ENCODE measurements around the gene CCDC120. TPM values are rescaled to one million over a fixed set of nuclear protein-coding genes. Genes with fewer than 3 reads are reported as not detected.
A peak's percentile ranks its signal among the peaks of the same experiment; 100 is the strongest.

The CCDC120 gene
- 27.3 TPM for polyA plus RNA-seq
- long read RNA-seq, donor 1, transcript CCDC120-208 (1 exons, 2,953 nt), result major isoform, 8 of 9 reads
- long read RNA-seq, donor 1, partial matches to known transcripts, result 0 of 9 reads
- long read RNA-seq, donor 1, other reads (novel, unspliced or antisense), result 0 of 9 reads
- long read RNA-seq, donor 2, transcript CCDC120-208 (1 exons, 2,953 nt), result major isoform, 20 of 34 reads
- long read RNA-seq, donor 2, partial matches to known transcripts, result 14 of 34 reads
- long read RNA-seq, donor 2, other reads (novel, unspliced or antisense), result 0 of 34 reads
- long read RNA-seq, donor 3, transcript CCDC120-208 (1 exons, 2,953 nt), result major isoform, 14 of 14 reads
- long read RNA-seq, donor 3, partial matches to known transcripts, result 0 of 14 reads
- long read RNA-seq, donor 3, other reads (novel, unspliced or antisense), result 0 of 14 reads
- long read RNA-seq, donor 4, result 0 reads
- long read RNA-seq, donor 5, partial matches to known transcripts, result 0 of 2 reads
- long read RNA-seq, donor 5, other reads (novel, unspliced or antisense), result 0 of 2 reads
- long read RNA-seq, donor 6, transcript CCDC120-208 (1 exons, 2,953 nt), result major isoform, 7 of 8 reads
- long read RNA-seq, donor 6, partial matches to known transcripts, result 0 of 8 reads
- long read RNA-seq, donor 6, other reads (novel, unspliced or antisense), result 0 of 8 reads
- long read RNA-seq, donor 7, transcript CCDC120-208 (1 exons, 2,953 nt), result major isoform, 6 of 6 reads
- long read RNA-seq, donor 7, partial matches to known transcripts, result 0 of 6 reads
- long read RNA-seq, donor 7, other reads (novel, unspliced or antisense), result 0 of 6 reads
- long read RNA-seq, donor 8, transcript CCDC120-208 (1 exons, 2,953 nt), result major isoform, 18 of 18 reads
- long read RNA-seq, donor 8, partial matches to known transcripts, result 0 of 18 reads
- long read RNA-seq, donor 8, other reads (novel, unspliced or antisense), result 0 of 18 reads
- long read RNA-seq, donor 9, transcript CCDC120-208 (1 exons, 2,953 nt), result major isoform, 10 of 10 reads
- long read RNA-seq, donor 9, partial matches to known transcripts, result 0 of 10 reads
- long read RNA-seq, donor 9, other reads (novel, unspliced or antisense), result 0 of 10 reads
- long read RNA-seq, donor 10, transcript CCDC120-208 (1 exons, 2,953 nt), result major isoform, 10 of 11 reads
- long read RNA-seq, donor 10, partial matches to known transcripts, result 0 of 11 reads
- long read RNA-seq, donor 10, other reads (novel, unspliced or antisense), result 0 of 11 reads
- long read RNA-seq, donor 11, transcript CCDC120-208 (1 exons, 2,953 nt), result major isoform, 7 of 19 reads
- long read RNA-seq, donor 11, partial matches to known transcripts, result 11 of 19 reads
- long read RNA-seq, donor 11, other reads (novel, unspliced or antisense), result 0 of 19 reads

DNA sequence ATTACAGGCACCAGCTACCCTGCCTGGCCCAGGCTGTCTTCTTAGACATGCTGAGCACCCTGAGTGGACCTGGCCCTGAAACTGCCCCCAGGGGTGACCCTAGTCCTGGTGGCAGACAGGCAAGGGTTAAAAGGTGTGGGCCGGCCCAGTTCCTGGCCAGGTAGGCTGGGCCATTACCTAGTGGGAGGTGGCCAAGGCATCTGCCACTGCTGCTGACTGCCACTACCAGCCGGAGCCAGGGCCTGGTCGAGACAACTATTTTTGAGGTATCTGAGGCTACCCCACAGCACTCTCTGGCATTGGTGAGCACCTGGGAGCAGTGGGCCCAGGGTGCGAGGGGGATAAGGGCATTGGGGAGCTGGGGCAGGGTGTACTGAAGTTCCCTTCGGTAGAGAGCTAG, at the start of gene CCDC120:
CCDC120 (plus strand) TSS at position 206 of the 400 bp plus-strand sequence. CDS start 3,043 bp downstream, outside the sequence.
- no CpG with 5 or more reads among the region's 5 CpGs for WGBS (ENCODE audit: insufficient coverage, low lambda C conversion rate)

DNA sequence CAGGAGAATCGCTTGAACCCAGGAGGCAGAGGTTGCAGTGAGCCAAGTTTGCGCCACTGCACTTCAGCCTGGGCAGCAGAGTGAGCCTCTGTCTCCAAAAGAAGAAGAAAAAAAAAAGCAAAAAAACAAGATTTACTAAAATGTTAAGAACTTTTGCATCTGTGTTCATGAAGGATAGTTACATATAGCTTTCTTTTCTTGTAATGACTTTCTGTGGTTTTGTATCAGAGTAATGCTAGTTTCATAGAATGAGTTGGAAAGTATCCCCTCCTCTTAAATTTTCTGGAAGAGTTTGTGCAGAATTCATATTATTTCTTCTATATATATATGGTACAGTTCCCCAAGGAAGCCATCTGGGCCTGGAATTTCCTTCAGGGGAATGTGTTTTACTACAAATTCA, 39.7 kb upstream of the CCDC120 start:
- H3K4me1 ChIP-seq (ENCODE audit: control insufficient read depth, insufficient read depth, low read length), result no peaks in the 10 kb centered on the region
- no CpG with 5 or more reads among the region's 2 CpGs for WGBS (ENCODE audit: insufficient coverage, low lambda C conversion rate)
- no peaks in the 10 kb centered on the region for H3K36me3 ChIP-seq (ENCODE audit: control insufficient read depth, insufficient read depth, low read length)
- H3K4me3 ChIP-seq (ENCODE audit: low read length), result no peak overlapping the region
- no peak for DNase-seq
- H3K9me3 ChIP-seq (ENCODE audit: control insufficient read depth, low read depth, low read length), result no peaks in the 10 kb centered on the region
- no peak overlapping the region for H3K27ac ChIP-seq (ENCODE audit: low read length)
- no peaks in the 10 kb centered on the region for H3K27me3 ChIP-seq (ENCODE audit: control insufficient read depth, insufficient read depth, low read length)

More for the DNA sequence above, at the start of gene CCDC120:
- peaks cover 31% of the 10 kb centered on the region for H3K4me1 ChIP-seq (ENCODE audit: control insufficient read depth, insufficient read depth, low read length)
- H3K27ac ChIP-seq (ENCODE audit: low read length), result peak within 1 kb of the TSS; percentile 98
- DNase-seq, result peak in 1 of 2 donors; percentile 66
- peaks cover 12% of the 10 kb centered on the region for H3K36me3 ChIP-seq (ENCODE audit: control insufficient read depth, insufficient read depth, low read length)
- no peaks in the 10 kb centered on the region for H3K9me3 ChIP-seq (ENCODE audit: control insufficient read depth, low read depth, low read length)
- H3K27me3 ChIP-seq (ENCODE audit: control insufficient read depth, insufficient read depth, low read length), result no peaks in the 10 kb centered on the region
- peak within 1 kb of the TSS; percentile 73 for H3K4me3 ChIP-seq (ENCODE audit: low read length)

DNA sequence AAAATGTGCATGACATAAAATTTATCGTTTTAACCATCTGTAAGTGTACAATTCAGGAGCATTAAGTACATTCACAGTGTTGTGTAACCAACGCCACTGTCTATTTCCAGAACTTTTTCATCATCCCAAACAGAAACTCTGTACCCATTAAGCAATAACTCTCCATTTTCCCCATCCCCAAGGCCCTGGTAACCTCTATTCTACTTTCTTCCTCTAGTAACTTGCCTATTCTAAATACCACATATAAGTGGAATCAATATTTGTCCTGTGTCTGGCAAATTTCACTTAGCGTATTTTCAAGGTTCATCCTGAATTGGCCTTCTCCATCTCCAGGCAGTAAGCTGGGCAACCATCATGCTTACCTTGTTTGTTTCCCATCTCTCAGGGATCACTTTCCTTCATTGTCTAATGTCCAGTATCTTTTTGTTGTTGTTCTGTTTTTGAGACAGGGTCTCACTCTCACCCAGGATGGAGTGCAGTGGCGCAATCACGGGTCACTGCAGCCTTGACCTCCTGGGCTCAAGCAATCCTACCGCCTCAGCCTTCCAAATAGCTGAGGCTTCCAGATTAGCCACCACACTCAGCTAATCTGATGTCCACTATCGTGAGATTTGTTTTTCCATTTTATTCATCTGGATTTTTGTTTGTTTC, 39.1 kb upstream of the CCDC120 start:
- Histone ChIP-seq H3K4me3 (ENCODE audit: low read length) (no peak overlapping the region), H3K36me3 (ENCODE audit: control insufficient read depth, insufficient read depth, low read length) (no peaks in the 10 kb centered on the region), H3K27ac (ENCODE audit: low read length) (no peak overlapping the region), H3K4me1 (ENCODE audit: control insufficient read depth, insufficient read depth, low read length) (no peaks in the 10 kb centered on the region), H3K27me3 (ENCODE audit: control insufficient read depth, insufficient read depth, low read length) (no peaks in the 10 kb centered on the region), H3K9me3 (ENCODE audit: control insufficient read depth, low read depth, low read length) (no peaks in the 10 kb centered on the region)
- WGBS (ENCODE audit: insufficient coverage, low lambda C conversion rate), result no CpG with 5 or more reads among the region's 7 CpGs
- no peak for DNase-seq

GRCh38 chrX:49029876-49030275, 28.9 kb upstream of the CCDC120 start:
- peaks cover 7% of the 10 kb centered on the region for H3K4me1 ChIP-seq (ENCODE audit: control insufficient read depth, insufficient read depth, low read length)
- H3K36me3 ChIP-seq (ENCODE audit: control insufficient read depth, insufficient read depth, low read length), result peaks cover 30% of the 10 kb centered on the region
- no peak overlapping the region for H3K4me3 ChIP-seq (ENCODE audit: low read length)
- peak; percentile 85 to 91 for DNase-seq
- WGBS (ENCODE audit: insufficient coverage, low lambda C conversion rate), result no CpG with 5 or more reads among the region's 6 CpGs
- no peaks in the 10 kb centered on the region for H3K27me3 ChIP-seq (ENCODE audit: control insufficient read depth, insufficient read depth, low read length)
- peak overlapping the region; percentile 58 for H3K27ac ChIP-seq (ENCODE audit: low read length)
- no peaks in the 10 kb centered on the region for H3K9me3 ChIP-seq (ENCODE audit: control insufficient read depth, low read depth, low read length)

DNA sequence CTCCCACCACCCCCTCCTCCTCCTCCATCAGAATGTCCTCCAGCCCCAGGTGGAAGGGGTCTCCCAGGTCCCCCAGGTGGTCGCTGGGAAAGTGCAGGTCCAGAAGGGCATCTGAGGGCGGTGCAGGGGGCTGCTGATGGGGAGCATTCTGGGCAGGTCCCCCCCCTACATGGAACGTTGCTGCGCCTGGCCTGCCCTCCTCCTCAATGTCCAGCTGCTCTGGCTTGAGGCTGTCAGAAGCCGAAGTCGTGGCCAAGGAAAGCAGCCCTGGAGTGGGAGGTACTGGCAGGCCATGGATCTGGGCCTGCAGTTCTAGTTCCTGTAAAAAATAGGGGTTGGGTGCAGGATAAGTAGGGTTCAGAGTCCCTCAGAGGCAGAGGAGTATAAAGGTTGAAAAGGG, 28.5 kb upstream of the CCDC120 start:
- peaks cover 7% of the 10 kb centered on the region for H3K4me1 ChIP-seq (ENCODE audit: control insufficient read depth, insufficient read depth, low read length)
- H3K27ac ChIP-seq (ENCODE audit: low read length), result peak overlapping the region; percentile 58
- no CpG with 5 or more reads among the region's 6 CpGs for WGBS (ENCODE audit: insufficient coverage, low lambda C conversion rate)
- H3K4me3 ChIP-seq (ENCODE audit: low read length), result no peak overlapping the region
- DNase-seq, result peak in 1 of 2 donors; percentile 26
- no peaks in the 10 kb centered on the region for H3K27me3 ChIP-seq (ENCODE audit: control insufficient read depth, insufficient read depth, low read length)
- H3K9me3 ChIP-seq (ENCODE audit: control insufficient read depth, low read depth, low read length), result no peaks in the 10 kb centered on the region
- peaks cover 30% of the 10 kb centered on the region for H3K36me3 ChIP-seq (ENCODE audit: control insufficient read depth, insufficient read depth, low read length)

GRCh38 chrX:49037883-49038475, 20.8 kb upstream of the CCDC120 start:
- no peak overlapping the region for H3K27ac ChIP-seq (ENCODE audit: low read length)
- DNase-seq, result no peak
- WGBS (ENCODE audit: insufficient coverage, low lambda C conversion rate), result no CpG with 5 or more reads among the region's 15 CpGs
- H3K4me3 ChIP-seq (ENCODE audit: low read length), result no peak overlapping the region
- no peaks in the 10 kb centered on the region for H3K9me3 ChIP-seq (ENCODE audit: control insufficient read depth, low read depth, low read length)
- H3K36me3 ChIP-seq (ENCODE audit: control insufficient read depth, insufficient read depth, low read length), result peaks cover 46% of the 10 kb centered on the region
- no peaks in the 10 kb centered on the region for H3K27me3 ChIP-seq (ENCODE audit: control insufficient read depth, insufficient read depth, low read length)
- peaks cover 26% of the 10 kb centered on the region for H3K4me1 ChIP-seq (ENCODE audit: control insufficient read depth, insufficient read depth, low read length)

GRCh38 chrX:49039598-49040375, 19.0 kb upstream of the CCDC120 start:
- no peaks in the 10 kb centered on the region for H3K9me3 ChIP-seq (ENCODE audit: control insufficient read depth, low read depth, low read length)

DNA sequence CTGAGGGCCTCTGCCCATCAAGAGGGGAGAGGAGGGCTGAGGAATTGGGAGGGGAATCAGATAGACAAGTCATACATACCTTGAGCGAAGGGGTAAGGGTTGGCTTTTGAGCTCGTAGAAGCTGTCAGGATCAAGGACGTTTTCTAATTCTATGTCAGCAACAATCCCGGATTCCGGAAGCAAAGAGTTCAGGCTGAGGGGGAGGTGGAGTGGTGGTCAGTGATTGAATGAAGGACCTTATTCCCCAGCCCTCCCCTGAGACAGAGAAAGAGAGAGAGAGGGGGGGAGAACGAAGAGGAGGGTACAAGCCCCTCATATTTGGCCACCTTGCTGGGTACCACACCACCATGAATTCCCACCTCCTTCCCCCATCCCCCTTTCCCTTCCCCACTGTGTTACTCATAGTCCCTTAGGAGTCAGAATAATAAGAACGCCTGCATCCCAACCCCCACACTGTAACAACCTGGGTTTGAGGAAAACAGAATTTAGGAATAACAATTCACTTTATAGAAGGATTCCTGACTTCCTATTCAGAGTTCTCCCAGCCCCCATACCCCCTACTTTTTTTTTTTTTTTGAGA, 18.3 kb upstream of the CCDC120 start:
- peak overlapping the region; percentile 13 for H3K4me3 ChIP-seq (ENCODE audit: low read length)
- no CpG with 5 or more reads among the region's 7 CpGs for WGBS (ENCODE audit: insufficient coverage, low lambda C conversion rate)
- peaks cover 28% of the 10 kb centered on the region for H3K36me3 ChIP-seq (ENCODE audit: control insufficient read depth, insufficient read depth, low read length)
- H3K9me3 ChIP-seq (ENCODE audit: control insufficient read depth, low read depth, low read length), result no peaks in the 10 kb centered on the region
- peak in 1 of 2 donors; percentile 20 for DNase-seq
- peak overlapping the region; percentile 66 for H3K27ac ChIP-seq (ENCODE audit: low read length)
- no peaks in the 10 kb centered on the region for H3K27me3 ChIP-seq (ENCODE audit: control insufficient read depth, insufficient read depth, low read length)
- peaks cover 26% of the 10 kb centered on the region for H3K4me1 ChIP-seq (ENCODE audit: control insufficient read depth, insufficient read depth, low read length)

More at GRCh38 chrX:49039598-49040375, 19.0 kb upstream of the CCDC120 start:
- peak; percentile 78 to 85 for DNase-seq
- H3K4me3 ChIP-seq (ENCODE audit: low read length), result peak overlapping the region; percentile 13
- H3K27me3 ChIP-seq (ENCODE audit: control insufficient read depth, insufficient read depth, low read length), result no peaks in the 10 kb centered on the region
- peaks cover 26% of the 10 kb centered on the region for H3K4me1 ChIP-seq (ENCODE audit: control insufficient read depth, insufficient read depth, low read length)
- H3K36me3 ChIP-seq (ENCODE audit: control insufficient read depth, insufficient read depth, low read length), result peaks cover 28% of the 10 kb centered on the region
- H3K27ac ChIP-seq (ENCODE audit: low read length), result peak overlapping the region; percentile 66
- no CpG with 5 or more reads among the region's 9 CpGs for WGBS (ENCODE audit: insufficient coverage, low lambda C conversion rate)

Data from large intestine (tissue), 12 donors.